ENCODE results near the gene GTPBP10.
"Not testable (repeated sequence)": the region's sequence is repeated elsewhere in the genome, so short reads cannot be mapped to it uniquely, and the experiment has no call there.

Gene GTPBP10

GRCh38 chr7:90326500-90326899 lies 20.0 kb upstream of the GTPBP10 start:
- H3K9ac ChIP-seq (ENCODE audit: low read length): no peak overlapping the region
- H3K4me1 ChIP-seq (ENCODE audit: control insufficient read depth, insufficient read depth, low read length): no peaks in the 10 kb centered on the region
- H3K27me3 ChIP-seq (replicated peaks; ENCODE audit: control insufficient read depth, insufficient read depth, low read length): no peaks in the 10 kb centered on the region
- no peaks in the 10 kb centered on the region for H3K9me3 ChIP-seq (ENCODE audit: control insufficient read depth, low read length)
- H3K36me3 ChIP-seq (ENCODE audit: control insufficient read depth, insufficient read depth, low read length, severe bottlenecking): no peaks in the 10 kb centered on the region
- H3K4me3 ChIP-seq (ENCODE audit: low read length): no peak overlapping the region
- no peak for DNase-seq (ENCODE audit: low read depth)

GRCh38 chr7:90334193-90334843 lies 12.2 kb upstream of the GTPBP10 start:
- H3K4me3 ChIP-seq (ENCODE audit: low read length): no peak overlapping the region
- no peaks in the 10 kb centered on the region for H3K36me3 ChIP-seq (ENCODE audit: control insufficient read depth, insufficient read depth, low read length, severe bottlenecking)
- no peaks in the 10 kb centered on the region for H3K4me1 ChIP-seq (ENCODE audit: control insufficient read depth, insufficient read depth, low read length)
- H3K9me3 ChIP-seq (ENCODE audit: control insufficient read depth, low read length): no peaks in the 10 kb centered on the region
- no peak overlapping the region for H3K9ac ChIP-seq (ENCODE audit: low read length)
- DNase-seq (ENCODE audit: low read depth): no peak
- no peaks in the 10 kb centered on the region for H3K27me3 ChIP-seq (replicated peaks; ENCODE audit: control insufficient read depth, insufficient read depth, low read length)

- H3K9ac ChIP-seq (ENCODE audit: low read length); H3K9me3 ChIP-seq (ENCODE audit: control insufficient read depth, low read length); H3K4me3 ChIP-seq (ENCODE audit: low read length); DNase-seq (ENCODE audit: low read depth); H3K36me3 ChIP-seq (ENCODE audit: control insufficient read depth, insufficient read depth, low read length, severe bottlenecking); H3K27me3 ChIP-seq (replicated peaks; ENCODE audit: control insufficient read depth, insufficient read depth, low read length); H3K4me1 ChIP-seq (ENCODE audit: control insufficient read depth, insufficient read depth, low read length): not testable (repeated sequence)
Observed at GRCh38 chr7:90334926-90335325, 11.6 kb upstream of the GTPBP10 start.

- H3K36me3 ChIP-seq (ENCODE audit: control insufficient read depth, insufficient read depth, low read length, severe bottlenecking): no peaks in the 10 kb centered on the region
- DNase-seq (ENCODE audit: low read depth): no peak
- no peak overlapping the region for H3K4me3 ChIP-seq (ENCODE audit: low read length)
- no peaks in the 10 kb centered on the region for H3K27me3 ChIP-seq (replicated peaks; ENCODE audit: control insufficient read depth, insufficient read depth, low read length)
- H3K4me1 ChIP-seq (ENCODE audit: control insufficient read depth, insufficient read depth, low read length): no peaks in the 10 kb centered on the region
- H3K9me3 ChIP-seq (ENCODE audit: control insufficient read depth, low read length): no peaks in the 10 kb centered on the region
- no peak overlapping the region for H3K9ac ChIP-seq (ENCODE audit: low read length)
Observed at GRCh38 chr7:90337106-90337505, 9.4 kb upstream of the GTPBP10 start.

GRCh38 chr7:90345016-90345415 lies 1.5 kb upstream of the GTPBP10 start:
- Histone ChIP-seq H3K4me3 (ENCODE audit: low read length) (peak overlapping the region; percentile 98), H3K9me3 (ENCODE audit: control insufficient read depth, low read length) (no peaks in the 10 kb centered on the region), H3K9ac (ENCODE audit: low read length) (peak overlapping the region; percentile 98), H3K27me3 (replicated peaks; ENCODE audit: control insufficient read depth, insufficient read depth, low read length) (no peaks in the 10 kb centered on the region), H3K4me1 (ENCODE audit: control insufficient read depth, insufficient read depth, low read length) (peaks cover 18% of the 10 kb centered on the region), H3K36me3 (ENCODE audit: control insufficient read depth, insufficient read depth, low read length, severe bottlenecking) (no peaks in the 10 kb centered on the region)
- no peak for DNase-seq (ENCODE audit: low read depth)

- Histone ChIP-seq H3K9ac (ENCODE audit: low read length) (peak overlapping the region; percentile 98), H3K9me3 (ENCODE audit: control insufficient read depth, low read length) (no peaks in the 10 kb centered on the region), H3K4me1 (ENCODE audit: control insufficient read depth, insufficient read depth, low read length) (peaks cover 18% of the 10 kb centered on the region), H3K27me3 (replicated peaks; ENCODE audit: control insufficient read depth, insufficient read depth, low read length) (no peaks in the 10 kb centered on the region), H3K36me3 (ENCODE audit: control insufficient read depth, insufficient read depth, low read length, severe bottlenecking) (no peaks in the 10 kb centered on the region), H3K4me3 (ENCODE audit: low read length) (peak overlapping the region; percentile 98)
- DNase-seq (ENCODE audit: low read depth): peak; percentile 52
Observed at GRCh38 chr7:90345595-90346335, 751 bp upstream of the GTPBP10 start.

GRCh38 chr7:90347759-90348158 lies 1.2 kb downstream of the GTPBP10 start:
- Histone ChIP-seq H3K36me3 (ENCODE audit: control insufficient read depth, insufficient read depth, low read length, severe bottlenecking) (no peaks in the 10 kb centered on the region), H3K9me3 (ENCODE audit: control insufficient read depth, low read length) (no peaks in the 10 kb centered on the region), H3K4me3 (ENCODE audit: low read length) (peak overlapping the region; percentile 98), H3K9ac (ENCODE audit: low read length) (peak overlapping the region; percentile 98), H3K27me3 (replicated peaks; ENCODE audit: control insufficient read depth, insufficient read depth, low read length) (no peaks in the 10 kb centered on the region), H3K4me1 (ENCODE audit: control insufficient read depth, insufficient read depth, low read length) (peaks cover 18% of the 10 kb centered on the region)
- no peak for DNase-seq (ENCODE audit: low read depth)

GRCh38 chr7:90349305-90349704 lies 2.8 kb downstream of the GTPBP10 start:
- no peak for DNase-seq (ENCODE audit: low read depth)
- peaks cover 18% of the 10 kb centered on the region for H3K4me1 ChIP-seq (ENCODE audit: control insufficient read depth, insufficient read depth, low read length)
- no peak overlapping the region for H3K4me3 ChIP-seq (ENCODE audit: low read length)
- H3K9ac ChIP-seq (ENCODE audit: low read length): no peak overlapping the region
- H3K9me3 ChIP-seq (ENCODE audit: control insufficient read depth, low read length): no peaks in the 10 kb centered on the region
- peaks cover 9% of the 10 kb centered on the region for H3K36me3 ChIP-seq (ENCODE audit: control insufficient read depth, insufficient read depth, low read length, severe bottlenecking)
- H3K27me3 ChIP-seq (replicated peaks; ENCODE audit: control insufficient read depth, insufficient read depth, low read length): no peaks in the 10 kb centered on the region

GRCh38 chr7:90350032-90350431 lies 3.5 kb downstream of the GTPBP10 start:
- DNase-seq (ENCODE audit: low read depth); H3K9me3 ChIP-seq (ENCODE audit: control insufficient read depth, low read length); H3K4me3 ChIP-seq (ENCODE audit: low read length); H3K9ac ChIP-seq (ENCODE audit: low read length); H3K27me3 ChIP-seq (replicated peaks; ENCODE audit: control insufficient read depth, insufficient read depth, low read length): not testable (repeated sequence)
- Histone ChIP-seq H3K36me3 (ENCODE audit: control insufficient read depth, insufficient read depth, low read length, severe bottlenecking) (peaks cover 16% of the 10 kb centered on the region), H3K4me1 (ENCODE audit: control insufficient read depth, insufficient read depth, low read length) (peaks cover 18% of the 10 kb centered on the region)

GRCh38 chr7:90351987-90352386 lies 5.5 kb downstream of the GTPBP10 start:
- Histone ChIP-seq H3K27me3 (replicated peaks; ENCODE audit: control insufficient read depth, insufficient read depth, low read length) (no peaks in the 10 kb centered on the region), H3K4me3 (ENCODE audit: low read length) (no peak overlapping the region), H3K36me3 (ENCODE audit: control insufficient read depth, insufficient read depth, low read length, severe bottlenecking) (peaks cover 35% of the 10 kb centered on the region), H3K9me3 (ENCODE audit: control insufficient read depth, low read length) (peaks cover 6% of the 10 kb centered on the region), H3K4me1 (ENCODE audit: control insufficient read depth, insufficient read depth, low read length) (peaks cover 10% of the 10 kb centered on the region), H3K9ac (ENCODE audit: low read length) (no peak overlapping the region)
- no peak for DNase-seq (ENCODE audit: low read depth)

GRCh38 chr7:90383422-90383821 lies 36.9 kb downstream of the GTPBP10 start:
- DNase-seq (ENCODE audit: low read depth): peak; percentile 50
- H3K36me3 ChIP-seq (ENCODE audit: control insufficient read depth, insufficient read depth, low read length, severe bottlenecking): peaks cover 79% of the 10 kb centered on the region
- peaks cover 16% of the 10 kb centered on the region for H3K4me1 ChIP-seq (ENCODE audit: control insufficient read depth, insufficient read depth, low read length)
- no peaks in the 10 kb centered on the region for H3K27me3 ChIP-seq (replicated peaks; ENCODE audit: control insufficient read depth, insufficient read depth, low read length)
- H3K4me3 ChIP-seq (ENCODE audit: low read length): no peak overlapping the region
- H3K9me3 ChIP-seq (ENCODE audit: control insufficient read depth, low read length): peaks cover 6% of the 10 kb centered on the region
- H3K9ac ChIP-seq (ENCODE audit: low read length): no peak overlapping the region

Measured in adipocyte (in vitro differentiated cells).